ENCODE measurements around the gene HSD17B12. TPM values are rescaled to one million over a fixed set of nuclear protein-coding genes. Genes with fewer than 3 reads are reported as not detected.
"Not testable (repeated sequence)": the region's sequence is repeated elsewhere in the genome, so short reads cannot be mapped to it uniquely, and the experiment has no call there.

HSD17B12 gene
- total RNA-seq, 1 donor: 122 TPM

GRCh38 chr11:43758927-43759326, 78.4 kb downstream of the HSD17B12 start:
- no peaks in the 10 kb centered on the region for H3K79me2 ChIP-seq (ENCODE audit: insufficient read depth, low read length)
- TF ChIP-seq, protein P1, sequence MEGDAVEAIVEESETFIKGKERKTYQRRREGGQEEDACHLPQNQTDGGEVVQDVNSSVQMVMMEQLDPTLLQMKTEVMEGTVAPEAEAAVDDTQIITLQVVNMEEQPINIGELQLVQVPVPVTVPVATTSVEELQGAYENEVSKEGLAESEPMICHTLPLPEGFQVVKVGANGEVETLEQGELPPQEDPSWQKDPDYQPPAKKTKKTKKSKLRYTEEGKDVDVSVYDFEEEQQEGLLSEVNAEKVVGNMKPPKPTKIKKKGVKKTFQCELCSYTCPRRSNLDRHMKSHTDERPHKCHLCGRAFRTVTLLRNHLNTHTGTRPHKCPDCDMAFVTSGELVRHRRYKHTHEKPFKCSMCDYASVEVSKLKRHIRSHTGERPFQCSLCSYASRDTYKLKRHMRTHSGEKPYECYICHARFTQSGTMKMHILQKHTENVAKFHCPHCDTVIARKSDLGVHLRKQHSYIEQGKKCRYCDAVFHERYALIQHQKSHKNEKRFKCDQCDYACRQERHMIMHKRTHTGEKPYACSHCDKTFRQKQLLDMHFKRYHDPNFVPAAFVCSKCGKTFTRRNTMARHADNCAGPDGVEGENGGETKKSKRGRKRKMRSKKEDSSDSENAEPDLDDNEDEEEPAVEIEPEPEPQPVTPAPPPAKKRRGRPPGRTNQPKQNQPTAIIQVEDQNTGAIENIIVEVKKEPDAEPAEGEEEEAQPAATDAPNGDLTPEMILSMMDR (IDR thresholded peaks at IDR 0.05; ENCODE audit: extremely low read depth, low read depth, low read length): no peak

GRCh38 chr11:43760902-43761301, 80.4 kb downstream of the HSD17B12 start:
- Histone ChIP-seq H3K36me3 (ENCODE audit: insufficient read depth, low read length) (peaks cover 7% of the 10 kb centered on the region), H3K27me3 (ENCODE audit: insufficient read depth, low read length) (no peaks in the 10 kb centered on the region), H4K20me1 (ENCODE audit: insufficient read depth, low read length) (no peaks in the 10 kb centered on the region), H3K4me3 (ENCODE audit: insufficient read depth, low read length) (no peak overlapping the region), H2AFZ (ENCODE audit: low read length) (no peak overlapping the region), H3K27ac (ENCODE audit: low read depth, low read length) (no peak overlapping the region), H3K79me2 (ENCODE audit: insufficient read depth, low read length) (no peaks in the 10 kb centered on the region), H3K4me2 (ENCODE audit: insufficient read depth, low read length) (no peak overlapping the region), H3K9me3 (ENCODE audit: low read depth, low read length) (no peaks in the 10 kb centered on the region), H3K4me1 (ENCODE audit: insufficient read depth, low read length) (peaks cover 5% of the 10 kb centered on the region)
- TF ChIP-seq, protein P1 (IDR thresholded peaks at IDR 0.05; ENCODE audit: extremely low read depth, low read depth, low read length): no peak
- DNase-seq (ENCODE audit: insufficient read length, low spot score, missing footprints): no peak

More at GRCh38 chr11:43758927-43759326, 78.4 kb downstream of the HSD17B12 start:
- Histone ChIP-seq H4K20me1 (ENCODE audit: insufficient read depth, low read length) (no peaks in the 10 kb centered on the region), H3K27me3 (ENCODE audit: insufficient read depth, low read length) (no peaks in the 10 kb centered on the region), H3K4me2 (ENCODE audit: insufficient read depth, low read length) (no peak overlapping the region), H2AFZ (ENCODE audit: low read length) (no peak overlapping the region), H3K4me3 (ENCODE audit: insufficient read depth, low read length) (no peak overlapping the region), H3K36me3 (ENCODE audit: insufficient read depth, low read length) (peaks cover 7% of the 10 kb centered on the region), H3K27ac (ENCODE audit: low read depth, low read length) (no peak overlapping the region), H3K9me3 (ENCODE audit: low read depth, low read length) (no peaks in the 10 kb centered on the region), H3K4me1 (ENCODE audit: insufficient read depth, low read length) (peaks cover 5% of the 10 kb centered on the region)
- no peak for DNase-seq (ENCODE audit: insufficient read length, low spot score, missing footprints)

DNA sequence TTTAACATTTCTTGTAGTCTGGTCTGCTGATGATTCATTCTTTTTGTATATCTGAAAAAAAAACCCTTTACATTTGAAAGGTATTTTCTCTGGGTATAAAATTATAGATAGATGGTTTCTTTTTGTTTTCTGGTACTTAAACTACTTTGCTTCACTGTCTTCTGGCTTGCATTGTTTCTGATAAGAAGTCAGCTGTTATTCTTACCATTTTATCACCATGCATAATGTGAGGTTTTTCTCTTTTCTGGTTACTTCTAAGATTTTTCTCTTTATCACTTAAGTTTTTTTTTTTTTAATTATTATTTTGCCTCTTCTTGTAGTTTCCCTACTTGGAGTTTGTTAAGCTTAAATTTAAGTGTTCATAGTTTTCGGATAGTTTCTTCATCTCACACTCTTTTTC, 84.7 kb downstream of the HSD17B12 start:
- DNase-seq (ENCODE audit: insufficient read length, low spot score, missing footprints): no peak
- Histone ChIP-seq H2AFZ (ENCODE audit: low read length) (no peak overlapping the region), H3K36me3 (ENCODE audit: insufficient read depth, low read length) (no peaks in the 10 kb centered on the region), H3K9me3 (ENCODE audit: low read depth, low read length) (no peaks in the 10 kb centered on the region), H3K79me2 (ENCODE audit: insufficient read depth, low read length) (no peaks in the 10 kb centered on the region), H3K4me3 (ENCODE audit: insufficient read depth, low read length) (no peak overlapping the region), H3K4me2 (ENCODE audit: insufficient read depth, low read length) (no peak overlapping the region), H4K20me1 (ENCODE audit: insufficient read depth, low read length) (peaks cover 2% of the 10 kb centered on the region), H3K27ac (ENCODE audit: low read depth, low read length) (no peak overlapping the region), H3K27me3 (ENCODE audit: insufficient read depth, low read length) (no peaks in the 10 kb centered on the region), H3K4me1 (ENCODE audit: insufficient read depth, low read length) (no peaks in the 10 kb centered on the region)
- TF ChIP-seq, protein P1 (IDR thresholded peaks at IDR 0.05; ENCODE audit: extremely low read depth, low read depth, low read length): no peak

DNA sequence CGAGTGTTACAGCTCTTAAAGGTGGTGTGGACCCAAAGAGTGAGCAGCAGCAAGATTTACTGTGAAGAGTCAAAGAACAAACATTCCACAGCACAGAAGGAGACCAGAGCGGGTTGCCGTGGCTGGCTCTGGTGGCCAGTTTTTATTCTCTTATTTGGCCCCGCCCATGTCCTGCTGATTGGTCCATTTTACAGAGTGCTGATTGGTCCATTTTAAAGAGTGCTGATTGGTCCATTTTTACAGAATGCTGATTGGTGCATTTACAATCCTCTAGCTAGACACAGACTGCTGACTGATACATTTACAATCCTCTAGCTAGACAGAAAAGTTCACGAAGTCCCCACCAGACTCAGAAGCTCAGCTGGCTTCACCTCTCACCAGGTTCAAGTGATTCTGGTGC, 88.1 kb downstream of the HSD17B12 start:
- not testable (repeated sequence) for H3K36me3 ChIP-seq (ENCODE audit: insufficient read depth, low read length); H2AFZ ChIP-seq (ENCODE audit: low read length); H3K4me3 ChIP-seq (ENCODE audit: insufficient read depth, low read length); H3K27me3 ChIP-seq (ENCODE audit: insufficient read depth, low read length); DNase-seq (ENCODE audit: insufficient read length, low spot score, missing footprints); H3K4me1 ChIP-seq (ENCODE audit: insufficient read depth, low read length); H4K20me1 ChIP-seq (ENCODE audit: insufficient read depth, low read length); H3K27ac ChIP-seq (ENCODE audit: low read depth, low read length); H3K79me2 ChIP-seq (ENCODE audit: insufficient read depth, low read length); H3K9me3 ChIP-seq (ENCODE audit: low read depth, low read length); H3K4me2 ChIP-seq (ENCODE audit: insufficient read depth, low read length)

All from osteoblast (primary cell).